ENCODE results near the gene GRIP2.

- no peak for TF ChIP-seq CREB5 (CRISPR knock-in tag; IDR thresholded peaks at IDR 0.05; ENCODE audit: low read depth)
- no peak for TF ChIP-seq ZFP30 (CRISPR knock-in tag; IDR thresholded peaks at IDR 0.05)
- no peak for TF ChIP-seq SNAI2 (CRISPR knock-in tag; IDR thresholded peaks at IDR 0.05)
- TF ChIP-seq PATZ1 (CRISPR knock-in tag; IDR thresholded peaks at IDR 0.05; ENCODE audit: borderline replicate concordance), result no peak
- TF ChIP-seq TCF4 (CRISPR knock-in tag; IDR thresholded peaks at IDR 0.05; ENCODE audit: borderline replicate concordance), result no peak
- TF ChIP-seq ZNF70 (CRISPR knock-in tag; IDR thresholded peaks at IDR 0.05), result no peak
- TF ChIP-seq TOX (CRISPR knock-in tag; IDR thresholded peaks at IDR 0.05; ENCODE audit: borderline replicate concordance), result no peak
- TF ChIP-seq PPARA (CRISPR knock-in tag; IDR thresholded peaks at IDR 0.05; ENCODE audit: borderline replicate concordance), result no peak
- no peak for TF ChIP-seq CSRNP3 (CRISPR knock-in tag; IDR thresholded peaks at IDR 0.05)
- TF ChIP-seq POU6F1 (CRISPR knock-in tag; IDR thresholded peaks at IDR 0.05; ENCODE audit: borderline replicate concordance, low read depth), result no peak
- no peak for TF ChIP-seq ARNTL (CRISPR knock-in tag; IDR thresholded peaks at IDR 0.05; ENCODE audit: borderline replicate concordance, low read depth)
- no peak for TF ChIP-seq GLIS3 (CRISPR knock-in tag; IDR thresholded peaks at IDR 0.05)
- no peak for TF ChIP-seq BACH2 (CRISPR knock-in tag; IDR thresholded peaks at IDR 0.05; ENCODE audit: borderline replicate concordance)
- TF ChIP-seq OSR1 (CRISPR knock-in tag; IDR thresholded peaks at IDR 0.05), result no peak
Observed at GRCh38 chr3:14478956-14479550, 61.1 kb downstream of the GRIP2 start.
